Measurements from ENCODE around the gene KRT12.
"Not testable (repeated sequence)": the region's sequence is repeated elsewhere in the genome, so short reads cannot be mapped to it uniquely, and the experiment has no call there.

Gene KRT12

DNA sequence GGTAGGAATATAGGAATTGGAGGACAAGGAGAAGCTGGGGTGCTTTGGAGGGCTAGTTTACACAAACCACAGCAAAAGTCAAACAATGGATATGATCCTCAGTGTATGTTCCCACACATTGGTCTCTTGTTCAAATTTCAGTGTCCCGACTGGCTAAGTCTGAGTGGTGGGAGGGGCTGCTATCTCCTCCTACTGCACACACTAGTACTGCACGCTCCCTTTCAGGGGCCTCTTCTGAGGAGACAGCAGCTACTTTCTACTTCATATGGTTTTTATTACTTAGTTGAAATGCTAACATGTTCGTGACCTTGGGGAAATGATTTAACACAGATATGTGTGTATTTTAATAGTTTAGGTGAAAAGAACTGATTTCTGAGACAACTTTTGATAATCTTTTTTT, 25.8 kb downstream of the KRT12 start:
- no peak for DNase-seq

GRCh38 chr17:40839194-40839593, 27.8 kb downstream of the KRT12 start:
- no peak for DNase-seq

DNA sequence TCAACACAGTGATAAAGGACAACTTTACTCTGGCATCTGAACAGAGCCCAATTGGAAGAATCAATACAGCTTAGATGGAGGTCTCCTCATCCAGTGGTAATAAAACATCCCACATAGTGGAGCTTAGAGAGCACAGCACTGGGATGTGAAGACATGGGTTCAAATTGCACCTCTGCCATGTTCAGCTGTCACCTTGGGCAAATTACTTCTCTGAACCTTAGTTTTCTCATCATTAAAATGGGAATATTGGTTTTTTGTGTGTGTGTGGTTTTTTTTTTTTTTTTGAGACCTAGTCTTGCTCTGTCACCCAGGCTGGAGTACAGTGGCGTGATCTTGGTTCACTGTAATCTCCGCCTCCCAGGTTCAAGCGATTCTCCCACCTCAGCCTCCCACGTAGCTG, 31.0 kb downstream of the KRT12 start:
- DNase-seq, result no peak

DNA sequence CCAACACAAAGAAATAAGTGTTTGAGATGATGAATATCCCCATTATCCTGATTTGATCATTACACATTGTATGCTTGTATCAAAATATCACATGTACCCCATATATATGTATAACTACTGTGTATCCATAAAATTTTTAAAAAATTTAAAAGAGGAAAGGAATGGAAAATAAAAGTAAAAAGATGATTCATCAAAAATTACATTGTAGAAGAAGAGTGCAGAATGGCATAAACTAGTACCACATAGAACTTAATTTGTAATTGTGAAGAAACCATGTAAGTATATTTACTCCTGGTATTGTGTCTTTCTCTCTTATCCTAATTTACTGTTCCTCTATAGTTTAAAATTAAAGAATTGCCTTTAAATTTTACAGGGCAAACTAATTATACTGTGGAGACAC, 33.1 kb downstream of the KRT12 start:
- no peak for DNase-seq

- no peak for DNase-seq
Observed at GRCh38 chr17:40832840-40833239, 34.2 kb downstream of the KRT12 start.

DNA sequence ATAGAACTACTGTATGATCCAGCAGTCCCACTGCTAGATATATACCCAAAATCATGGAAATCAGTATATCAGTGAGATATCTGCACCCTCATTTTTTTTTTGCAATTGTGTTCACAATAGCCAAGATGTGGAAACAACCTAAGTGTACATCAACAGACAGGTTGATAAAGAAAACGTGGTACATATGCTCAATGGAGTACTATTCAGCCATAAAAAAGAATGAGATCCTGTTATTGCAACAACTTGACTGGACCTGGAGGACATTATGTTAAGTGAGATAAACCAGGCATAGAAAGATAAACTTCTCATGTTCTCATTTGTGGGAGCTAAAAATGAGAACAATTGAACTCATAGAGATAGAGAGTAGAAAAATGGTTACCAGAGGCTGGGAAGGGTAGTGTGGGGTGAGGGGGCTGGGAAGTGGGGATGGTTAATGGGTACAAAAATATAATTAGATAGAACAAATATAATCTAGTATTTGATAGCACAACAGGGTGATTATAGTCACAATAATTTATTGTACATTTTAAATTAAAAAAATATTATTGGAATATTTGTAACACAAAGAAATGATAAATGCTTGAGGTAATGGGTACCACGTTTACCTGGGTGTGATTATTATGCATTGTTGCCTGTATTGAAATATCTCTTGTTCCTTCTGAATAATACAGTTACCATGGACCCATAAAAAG, 36.8 kb downstream of the KRT12 start:
- DNase-seq, result no peak

DNA sequence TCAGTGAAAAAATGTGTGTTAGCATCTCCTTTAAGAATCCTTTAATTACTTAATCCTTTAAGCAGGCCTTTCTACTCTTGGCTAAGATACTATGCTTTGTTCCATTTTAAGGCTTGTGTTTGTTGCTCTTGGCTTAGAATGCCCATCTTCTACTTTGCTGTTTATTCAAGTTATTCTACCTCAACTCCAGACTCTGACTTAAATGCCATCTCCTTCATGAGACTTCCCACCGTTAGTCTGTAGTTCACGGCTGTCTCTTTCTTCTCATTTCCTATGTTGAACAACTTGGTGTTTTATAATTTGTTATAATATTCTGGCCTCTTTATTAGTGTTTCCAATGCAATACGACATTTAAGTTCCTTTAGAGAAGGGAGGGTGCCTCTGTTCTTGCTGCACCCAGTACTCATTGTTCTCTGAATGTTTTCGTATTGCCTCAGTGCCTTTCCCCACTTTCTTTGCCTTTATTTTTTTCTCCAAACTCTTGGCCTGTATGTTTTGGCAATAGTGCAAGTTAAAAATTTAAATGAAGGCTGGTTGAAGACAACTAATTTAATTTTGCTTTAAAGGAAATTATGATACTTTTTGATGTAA, 38.5 kb downstream of the KRT12 start:
- no peak for DNase-seq

- DNase-seq, result no peak
Observed at GRCh38 chr17:40827746-40828453, 39.1 kb downstream of the KRT12 start.

DNA sequence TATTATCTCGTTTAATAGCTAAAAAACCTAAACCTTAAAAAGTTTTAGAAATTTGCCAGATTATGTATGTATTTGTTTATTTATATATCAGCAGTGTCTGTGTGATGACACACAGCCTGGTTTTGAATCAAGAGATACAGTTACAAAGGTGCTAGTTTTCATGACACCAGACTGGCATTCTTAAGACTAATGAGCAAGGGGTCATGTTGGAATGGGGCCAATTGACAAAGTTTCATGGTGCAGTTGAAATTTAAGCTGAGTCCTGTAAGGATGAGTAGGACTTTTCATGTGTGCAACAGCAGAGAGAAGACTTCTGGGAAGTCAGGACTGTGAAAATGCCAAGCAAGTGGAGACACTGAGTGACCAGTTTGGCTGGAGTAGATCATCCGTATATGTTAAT, 41.4 kb downstream of the KRT12 start:
- no peak for DNase-seq

GRCh38 chr17:40824015-40824832, 42.8 kb downstream of the KRT12 start:
- DNase-seq, result no peak

DNA sequence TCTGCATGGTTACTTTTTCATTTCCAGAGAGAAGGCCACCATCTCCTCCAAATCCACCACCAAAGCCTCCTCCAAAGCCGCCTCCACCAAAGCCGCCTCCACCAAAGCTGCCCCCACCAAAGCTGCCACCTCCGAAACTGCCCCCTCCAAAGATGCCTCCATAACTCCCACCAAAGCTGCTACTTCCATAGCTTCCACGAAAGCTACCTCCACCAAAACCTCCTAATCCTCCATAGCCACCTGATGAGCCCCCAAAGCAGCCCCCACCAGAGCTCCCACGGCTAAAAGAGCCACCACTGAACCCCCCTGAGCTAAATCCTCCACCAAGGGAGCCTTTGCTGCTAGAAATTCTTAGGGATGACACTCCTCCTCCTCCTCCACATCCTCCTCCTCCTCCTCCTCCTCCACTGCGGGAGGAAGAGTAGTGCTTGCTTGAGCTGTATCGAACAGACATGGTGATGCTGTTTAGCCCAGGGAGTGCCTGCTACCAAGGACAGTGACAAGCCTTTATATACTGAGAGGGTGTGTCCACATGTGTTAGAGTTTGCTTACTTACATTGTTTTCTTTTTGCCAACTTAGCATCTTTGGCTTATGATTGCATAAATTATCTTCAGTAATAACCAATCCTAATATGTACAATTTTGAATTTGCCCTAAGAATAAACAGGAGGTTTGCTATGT, 44.8 kb downstream of the KRT12 start, which contains the start of gene KRT10:
TSS of gene KRT10 (minus strand) at position 483 of the 681 bp plus-strand sequence. CDS start at position 454, 29 bp downstream.
- no peak for DNase-seq

GRCh38 chr17:40821536-40821935, 45.5 kb downstream of the KRT12 start:
- DNase-seq, result no peak

- DNase-seq, result no peak
Observed at GRCh38 chr17:40820228-40820838, 46.7 kb downstream of the KRT12 start.

DNA sequence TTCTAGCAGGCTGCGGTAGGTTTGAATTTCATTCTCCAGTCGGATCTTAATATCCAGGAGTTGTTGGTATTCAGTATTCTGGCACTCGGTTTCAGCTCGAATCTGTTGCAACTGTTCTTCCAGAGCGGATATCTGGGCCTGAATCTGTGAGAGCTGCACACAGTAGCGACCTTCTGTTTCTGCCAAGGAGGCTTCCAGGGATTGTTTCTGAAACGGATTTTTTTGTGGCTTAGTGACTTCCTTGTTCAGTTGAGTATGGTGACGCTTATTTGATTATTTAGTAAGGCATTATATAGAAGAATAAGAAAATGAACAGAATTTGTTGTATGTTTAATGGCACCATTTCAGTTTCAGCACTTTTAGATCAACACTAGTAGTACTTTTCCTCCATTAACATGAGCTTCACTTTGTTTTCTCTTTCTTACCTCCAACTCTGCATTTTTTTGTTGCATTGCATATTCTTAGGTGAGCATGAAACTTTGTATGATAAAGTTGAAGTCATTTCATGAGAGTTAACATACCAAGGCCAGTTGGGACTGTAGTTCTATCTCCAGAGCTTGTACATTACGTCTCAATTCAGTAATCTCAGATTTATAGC, 47.4 kb downstream of the KRT12 start:
- no peak for DNase-seq

DNA sequence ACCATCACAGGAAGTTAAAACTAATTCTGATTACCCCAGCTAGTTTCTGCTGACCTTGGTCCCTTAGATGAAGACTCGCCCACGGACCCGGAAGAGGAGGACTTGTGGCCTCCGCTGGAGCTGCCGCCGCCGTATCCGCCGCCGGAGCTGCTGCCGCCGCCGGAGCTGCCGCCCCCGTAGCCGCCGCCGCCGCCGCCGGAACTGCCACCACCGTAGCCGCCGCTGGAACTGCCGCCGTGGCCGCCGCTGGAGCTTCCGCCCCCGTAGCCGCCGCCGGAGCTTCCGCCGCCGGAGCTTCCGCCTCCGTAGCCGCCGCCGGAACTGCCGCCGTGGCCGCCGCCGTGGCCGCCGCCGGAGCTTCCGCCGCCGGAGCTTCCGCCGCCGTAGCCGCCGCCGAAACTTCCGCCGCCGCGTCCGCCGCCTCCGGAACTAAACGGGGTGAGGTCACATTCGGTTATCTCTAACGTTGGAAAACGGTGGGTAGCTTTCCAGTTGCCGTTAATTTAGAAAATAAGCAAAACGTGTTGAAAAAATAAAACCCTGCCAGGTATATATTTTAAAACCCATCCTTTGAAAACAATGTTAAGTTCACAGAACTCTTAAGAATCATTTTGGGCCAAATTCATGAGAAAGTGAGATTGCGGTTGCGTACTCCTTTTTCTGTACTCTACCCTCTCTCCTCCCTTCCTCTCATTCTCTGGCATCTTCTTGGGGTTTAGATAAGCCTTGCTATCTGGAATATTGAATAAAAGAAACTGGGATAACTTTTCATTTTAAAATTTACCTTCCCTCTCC, 48.1 kb downstream of the KRT12 start:
- peak; percentile 85 to 86 for DNase-seq

GRCh38 chr17:40818343-40818732, 48.7 kb downstream of the KRT12 start:
- DNase-seq, result no peak

DNA sequence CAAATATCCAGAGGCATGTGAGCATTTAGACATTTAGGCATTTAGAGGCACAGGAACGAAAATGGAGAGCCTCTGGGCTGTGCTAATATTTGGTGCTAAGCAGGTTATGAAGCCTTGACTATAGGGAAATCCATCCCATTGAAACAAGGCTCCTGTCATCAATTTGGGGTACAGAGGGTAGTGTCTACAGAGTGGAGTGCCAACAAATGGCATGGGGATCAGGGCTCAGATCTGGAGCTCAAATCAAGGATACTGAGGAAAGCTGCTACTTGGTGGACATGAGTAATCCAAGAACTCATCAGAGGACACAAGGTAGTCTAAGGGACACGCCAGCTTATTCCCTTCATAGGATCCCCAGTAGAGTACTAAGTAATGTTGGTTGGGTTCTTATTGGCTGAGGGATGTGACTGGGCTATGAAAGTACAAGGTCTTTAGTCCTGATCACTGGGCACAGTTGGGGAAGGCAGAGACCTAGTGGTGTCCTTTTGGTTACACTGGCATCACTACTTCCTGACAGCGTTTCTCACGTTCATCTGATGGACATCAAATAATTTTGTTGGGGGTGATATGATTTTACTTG, 49.8 kb downstream of the KRT12 start:
- no peak for DNase-seq

- no peak for DNase-seq
Observed at GRCh38 chr17:40816569-40816968, 50.5 kb downstream of the KRT12 start.

DNA sequence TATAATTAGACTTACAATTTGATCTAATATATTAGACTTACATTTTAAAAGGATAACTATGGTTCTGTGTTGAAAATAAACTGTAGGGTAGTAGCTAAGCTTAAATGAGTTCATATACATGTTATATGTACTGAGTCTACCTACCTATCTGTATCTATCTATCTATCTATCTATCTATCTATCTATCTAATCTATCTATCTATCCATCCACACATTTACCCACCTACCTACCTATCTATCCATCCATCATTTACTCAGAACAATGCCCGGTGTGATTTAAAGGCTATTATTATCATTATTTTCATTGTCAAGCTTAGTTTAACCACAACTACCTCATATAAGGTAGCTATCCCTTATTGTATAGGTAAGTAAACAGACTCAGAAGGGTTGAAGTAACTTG, 51.6 kb downstream of the KRT12 start:
- no peak for DNase-seq

GRCh38 chr17:40814657-40815056, 52.4 kb downstream of the KRT12 start:
- not testable (repeated sequence) for DNase-seq

GRCh38 chr17:40813804-40814203, 53.2 kb downstream of the KRT12 start:
- DNase-seq, result no peak

Measured in stimulated activated CD4-positive, alpha-beta T cell treated with anti-CD3 and anti-CD28 coated beads, Interleukin-2, amount 100 ng/mL, for 24 hours (primary cell).